HepG2 (cell line): ENCODE results near the gene FLAD1. TPM values are rescaled to one million over a fixed set of nuclear protein-coding genes. Genes with fewer than 3 reads are reported as not detected.
A peak's percentile ranks its signal among the peaks of the same experiment; 100 is the strongest.

Source experiments
- CCAR2 ChIP-seq: fragments of 200-400 bp; formaldehyde crosslinking; optimal IDR thresholded peaks from 2 replicates; pipeline ENCODE3; 2018; ENCODE audit warnings: low read depth, mild to moderate bottlenecking, low read length, moderate library complexity
- CEBPB ChIP-seq: IDR thresholded peaks from 2 replicates; pipeline ENCODE4 v1.6.1; 2011; ENCODE audit warnings: low read depth, low read length, improper control_type of control experiment, borderline replicate concordance
- ELF3 ChIP-seq: IDR thresholded peaks from 2 replicates; pipeline ENCODE4 v1.6.1; 2016; ENCODE audit warnings: missing genetic modification reagents, missing compliant biosample characterization
- ESRRA ChIP-seq: sonication (generic); formaldehyde crosslinking; IDR thresholded peaks from 2 replicates; pipeline ENCODE4 v1.5.1; 2020; ENCODE audit warnings: mild to moderate bottlenecking, low read depth, missing genetic modification reagents
- GABPA ChIP-seq, 2 experiments: IDR thresholded peaks; 2 replicates each; pipeline ENCODE4 v1.6.1; 2011 to 2016; ENCODE audit warnings: low read depth in 2 of 2, low read length in 1 of 2, missing biosample characterization in 1 of 2, missing genetic modification characterization in 1 of 2
- GATA4 ChIP-seq: sonication (generic); IDR thresholded peaks from 2 replicates; pipeline ENCODE4 v1.6.1; 2016; ENCODE audit warnings: antibody characterized with exemption, low read depth, borderline replicate concordance
- KDM2A ChIP-seq: sonication (generic); formaldehyde crosslinking; IDR thresholded peaks from 2 replicates; pipeline ENCODE4 v1.4.0; 2020; ENCODE audit warnings: low read depth, missing genetic modification reagents, borderline replicate concordance
- NAIF1 ChIP-seq: sonication (generic); formaldehyde crosslinking; IDR thresholded peaks from 2 replicates; pipeline ENCODE4 v1.5.0; 2020; ENCODE audit warnings: mild to moderate bottlenecking, missing genetic modification reagents, borderline replicate concordance
- NONO ChIP-seq, 2 experiments: fragments of 450-650 bp in 1 of 2; sonication (generic) in 1 of 2; formaldehyde crosslinking in 1 of 2; IDR thresholded peaks in 1 of 2; conservative IDR thresholded peaks in 1 of 2; 2 replicates each; pipeline versions ENCODE4 v1.6.1 to v1.8.0; 2017 to 2022; ENCODE audit warnings: mild to moderate bottlenecking in 1 of 2, missing genetic modification reagents in 1 of 2, moderate library complexity in 1 of 2
- POLR2A ChIP-seq, 2 experiments: IDR thresholded peaks; 2 replicates each; pipeline ENCODE4 v1.6.1; 2011; ENCODE audit warnings: low read depth in 2 of 2, low read length in 2 of 2, mild to moderate bottlenecking in 1 of 2, moderate library complexity in 1 of 2; ENCODE audit not compliant: insufficient read depth in 1 of 2
- RFXANK ChIP-seq: IDR thresholded peaks from 2 replicates; pipeline ENCODE4 v1.6.1; 2016
- SKI ChIP-seq: fragments of 450-650 bp; IDR thresholded peaks from one replicate; pipeline ENCODE4 v1.6.1; 2018; ENCODE audit warnings: mild to moderate bottlenecking; ENCODE audit not compliant: partially characterized antibody
- ZBTB20 ChIP-seq: sonication (generic); formaldehyde crosslinking; IDR thresholded peaks from 2 replicates; pipeline ENCODE4 v1.8.1; 2023; ENCODE audit warnings: missing genetic modification reagents, low read depth, mild to moderate bottlenecking, borderline replicate concordance
- ZFP82 ChIP-seq: sonication (generic); formaldehyde crosslinking; IDR thresholded peaks from 2 replicates; pipeline ENCODE4 v1.5.1; 2020; ENCODE audit warnings: mild to moderate bottlenecking, missing genetic modification reagents, borderline replicate concordance
- ZFX ChIP-seq: sonication (generic); formaldehyde crosslinking; IDR thresholded peaks from 2 replicates; pipeline ENCODE4 v1.4.0; 2020; ENCODE audit warnings: mild to moderate bottlenecking, low read depth, missing genetic modification reagents, moderate library complexity
- ZKSCAN8 ChIP-seq: IDR thresholded peaks from 2 replicates; pipeline ENCODE4 v1.6.1; 2016; ENCODE audit warnings: borderline replicate concordance, missing genetic modification reagents, missing compliant biosample characterization
- ZNF44 ChIP-seq: sonication (generic); formaldehyde crosslinking; IDR thresholded peaks from 2 replicates; pipeline ENCODE4 v1.5.1; 2020; ENCODE audit warnings: mild to moderate bottlenecking, missing genetic modification reagents
- ZNF644 ChIP-seq: IDR thresholded peaks from 2 replicates; pipeline ENCODE4 v1.6.1; 2016; ENCODE audit warnings: low read depth
- ZNF773 ChIP-seq: sonication (generic); formaldehyde crosslinking; IDR thresholded peaks from 2 replicates; pipeline ENCODE4 v1.4.0; 2020; ENCODE audit warnings: missing genetic modification reagents, borderline replicate concordance
- polyA plus RNA-seq, 8 experiments: library from polyadenylated mRNA; depleted of rRNA in 3 of 8; stranded (reverse) in 7 of 8; unstranded in 1 of 8; fragments of >200 nt; fragmentation: Illumina TruSeq in 4 of 8; extraction: Trizol in 4 of 8; gene quantifications; 2 replicates each; pipeline versions ENCODE4 v1.2.1 to v1.2.3, GENCODE V29; 2011 to 2016; ENCODE audit warnings: low read depth in 4 of 8, missing spikeins in 1 of 8, mixed read lengths in 1 of 8; ENCODE audit not compliant: insufficient read depth in 1 of 8
- total RNA-seq, 5 experiments: library from RNA; depleted of rRNA; stranded (reverse); fragments of >200 nt; fragmentation: Illumina TruSeq; extraction: Trizol; gene quantifications; 2 replicates each; pipeline ENCODE4 v1.2.3, GENCODE V29; 2016; ENCODE audit warnings: low read depth in 1 of 5
- TF ChIP-seq, protein P1 (sequence below): sonication (generic); formaldehyde crosslinking; IDR thresholded peaks from 2 replicates; pipeline ENCODE4 v1.5.0; 2020; ENCODE audit warnings: mild to moderate bottlenecking, missing genetic modification reagents, borderline replicate concordance
- TF ChIP-seq, protein P2 (sequence below): sonication (generic); formaldehyde crosslinking; IDR thresholded peaks from 2 replicates; pipeline ENCODE4 v1.5.1; 2020; ENCODE audit warnings: missing genetic modification reagents, mild to moderate bottlenecking, borderline replicate concordance
- TF ChIP-seq, protein P3 (sequence below): IDR thresholded peaks from 2 replicates; pipeline ENCODE4 v1.6.1; 2016; ENCODE audit warnings: low read depth, control low read depth

FLAD1 gene
- total and polyA plus RNA-seq, 2 of the 13 experiments (the other 11 are each of a cell fraction or from before 2014, with no cell fraction given): 25.9 to 32.8 TPM

DNA sequence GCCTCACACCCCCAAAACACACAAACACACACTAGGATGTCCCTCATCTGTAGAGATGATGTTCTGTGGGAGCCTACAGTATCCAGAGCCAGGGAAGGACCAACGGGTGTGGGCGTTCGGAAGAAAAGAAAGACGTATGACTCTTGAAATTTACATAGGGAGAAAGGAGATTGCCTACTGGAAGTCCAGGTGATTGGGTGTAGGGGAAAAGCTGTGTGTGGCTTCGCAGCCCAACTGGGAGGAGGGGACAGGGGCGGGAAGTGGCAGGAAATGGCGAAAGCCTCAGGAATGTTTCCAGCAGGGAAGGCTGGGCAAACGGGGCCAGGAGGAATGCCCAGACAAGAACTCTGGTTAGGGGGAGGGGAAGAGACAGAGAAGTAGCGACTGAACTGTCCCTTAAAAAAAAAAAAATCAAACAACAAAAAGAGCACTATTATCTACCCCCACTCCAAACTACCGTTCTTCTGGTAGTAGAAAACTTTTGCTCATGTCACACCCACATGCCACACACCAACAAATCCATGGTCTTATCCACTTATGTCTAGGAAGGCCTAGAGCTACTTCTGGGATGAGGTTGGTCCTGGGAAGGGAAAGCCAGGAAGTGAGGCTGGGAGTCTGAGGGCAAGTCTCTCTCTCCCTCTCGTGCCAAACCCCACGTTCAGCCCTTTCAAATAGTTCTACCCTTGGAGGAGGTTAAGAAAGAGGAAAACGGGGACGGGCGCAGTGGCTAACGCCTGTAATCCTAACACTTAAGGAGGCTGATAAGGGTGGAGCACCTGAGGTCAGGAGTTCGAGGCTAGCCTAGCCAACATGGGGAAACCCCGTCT is 10.4 kb upstream of the FLAD1 start (continued):
- no peak for TF ChIP-seq GABPA (IDR thresholded peaks at IDR 0.05; ENCODE audit: low read depth, low read length)
- peak; percentile 84 for TF ChIP-seq GABPA (CRISPR knock-in tag; IDR thresholded peaks at IDR 0.05; ENCODE audit: low read depth)
- TF ChIP-seq ZNF44 (CRISPR knock-in tag): no peak
- TF ChIP-seq ZNF773: 0 out of 2 replicates have a peak, but pooled peaks have one; percentile 39
- TF ChIP-seq, protein P1, sequence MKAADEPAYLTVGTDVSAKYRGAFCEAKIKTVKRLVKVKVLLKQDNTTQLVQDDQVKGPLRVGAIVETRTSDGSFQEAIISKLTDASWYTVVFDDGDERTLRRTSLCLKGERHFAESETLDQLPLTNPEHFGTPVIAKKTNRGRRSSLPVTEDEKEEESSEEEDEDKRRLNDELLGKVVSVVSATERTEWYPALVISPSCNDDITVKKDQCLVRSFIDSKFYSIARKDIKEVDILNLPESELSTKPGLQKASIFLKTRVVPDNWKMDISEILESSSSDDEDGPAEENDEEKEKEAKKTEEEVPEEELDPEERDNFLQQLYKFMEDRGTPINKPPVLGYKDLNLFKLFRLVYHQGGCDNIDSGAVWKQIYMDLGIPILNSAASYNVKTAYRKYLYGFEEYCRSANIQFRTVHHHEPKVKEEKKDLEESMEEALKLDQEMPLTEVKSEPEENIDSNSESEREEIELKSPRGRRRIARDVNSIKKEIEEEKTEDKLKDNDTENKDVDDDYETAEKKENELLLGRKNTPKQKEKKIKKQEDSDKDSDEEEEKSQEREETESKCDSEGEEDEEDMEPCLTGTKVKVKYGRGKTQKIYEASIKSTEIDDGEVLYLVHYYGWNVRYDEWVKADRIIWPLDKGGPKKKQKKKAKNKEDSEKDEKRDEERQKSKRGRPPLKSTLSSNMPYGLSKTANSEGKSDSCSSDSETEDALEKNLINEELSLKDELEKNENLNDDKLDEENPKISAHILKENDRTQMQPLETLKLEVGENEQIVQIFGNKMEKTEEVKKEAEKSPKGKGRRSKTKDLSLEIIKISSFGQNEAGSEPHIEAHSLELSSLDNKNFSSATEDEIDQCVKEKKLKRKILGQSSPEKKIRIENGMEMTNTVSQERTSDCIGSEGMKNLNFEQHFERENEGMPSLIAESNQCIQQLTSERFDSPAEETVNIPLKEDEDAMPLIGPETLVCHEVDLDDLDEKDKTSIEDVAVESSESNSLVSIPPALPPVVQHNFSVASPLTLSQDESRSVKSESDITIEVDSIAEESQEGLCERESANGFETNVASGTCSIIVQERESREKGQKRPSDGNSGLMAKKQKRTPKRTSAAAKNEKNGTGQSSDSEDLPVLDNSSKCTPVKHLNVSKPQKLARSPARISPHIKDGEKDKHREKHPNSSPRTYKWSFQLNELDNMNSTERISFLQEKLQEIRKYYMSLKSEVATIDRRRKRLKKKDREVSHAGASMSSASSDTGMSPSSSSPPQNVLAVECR: peak; percentile 52; the same call in 1 of the 2 replicates
- no peak for TF ChIP-seq NONO (IDR thresholded peaks at IDR 0.05)
- TF ChIP-seq NONO (CRISPR knock-in tag; conservative IDR thresholded peaks at IDR 0.05): peak; percentile 17; the same call in 1 of the 2 replicates
- peak; percentile 73 for TF ChIP-seq ELF3 (CRISPR knock-in tag)
- peak; percentile 63; the same call in 1 of the 2 replicates for TF ChIP-seq NAIF1 (CRISPR knock-in tag)
- TF ChIP-seq ZFX: 0 out of 2 replicates have a peak, but pooled peaks have one; percentile 11
- peak; percentile 63; the same call in 1 of the 2 replicates for TF ChIP-seq RFXANK (CRISPR knock-in tag)
- TF ChIP-seq ESRRA (CRISPR knock-in tag): 0 out of 2 replicates have a peak, but pooled peaks have one; percentile 39
- 0 out of 2 replicates have a peak, but pooled peaks have one; percentile 51 for TF ChIP-seq ZFP82 (CRISPR knock-in tag)
- peak; percentile 60 to 69; a peak in 3 of 4 replicates for TF ChIP-seq POLR2A (IDR thresholded peaks at IDR 0.05; ENCODE audit: insufficient read depth in 1 of 2, low read depth in 2 of 2, low read length in 2 of 2)
- TF ChIP-seq, protein P2, sequence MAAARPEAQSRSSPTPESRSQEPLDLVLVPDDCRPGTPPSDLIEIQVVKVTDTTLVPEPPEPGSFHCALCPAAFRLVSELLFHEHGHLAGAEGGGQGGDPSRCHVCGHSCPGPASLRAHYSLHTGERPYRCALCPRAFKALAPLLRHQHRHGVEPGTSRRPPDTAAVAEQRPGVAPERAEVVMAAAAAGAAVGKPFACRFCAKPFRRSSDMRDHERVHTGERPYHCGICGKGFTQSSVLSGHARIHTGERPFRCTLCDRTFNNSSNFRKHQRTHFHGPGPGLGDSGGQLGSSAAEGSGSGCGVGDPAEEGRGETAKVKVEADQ (CRISPR knock-in tag): 0 out of 2 replicates have a peak, but pooled peaks have one; percentile 30
- peak; percentile 87 for TF ChIP-seq ZKSCAN8
- TF ChIP-seq SKI: peak; percentile 28
- TF ChIP-seq CEBPB: peak; percentile 68
- TF ChIP-seq, protein P3, sequence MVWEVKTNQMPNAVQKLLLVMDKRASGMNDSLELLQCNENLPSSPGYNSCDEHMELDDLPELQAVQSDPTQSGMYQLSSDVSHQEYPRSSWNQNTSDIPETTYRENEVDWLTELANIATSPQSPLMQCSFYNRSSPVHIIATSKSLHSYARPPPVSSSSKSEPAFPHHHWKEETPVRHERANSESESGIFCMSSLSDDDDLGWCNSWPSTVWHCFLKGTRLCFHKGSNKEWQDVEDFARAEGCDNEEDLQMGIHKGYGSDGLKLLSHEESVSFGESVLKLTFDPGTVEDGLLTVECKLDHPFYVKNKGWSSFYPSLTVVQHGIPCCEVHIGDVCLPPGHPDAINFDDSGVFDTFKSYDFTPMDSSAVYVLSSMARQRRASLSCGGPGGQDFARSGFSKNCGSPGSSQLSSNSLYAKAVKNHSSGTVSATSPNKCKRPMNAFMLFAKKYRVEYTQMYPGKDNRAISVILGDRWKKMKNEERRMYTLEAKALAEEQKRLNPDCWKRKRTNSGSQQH (CRISPR knock-in tag): peak; percentile 10; the same call in 1 of the 2 replicates
- TF ChIP-seq KDM2A (CRISPR knock-in tag): peak; percentile 67; the same call in 1 of the 2 replicates
- TF ChIP-seq CCAR2: no peak
- TF ChIP-seq GATA4: no peak
- TF ChIP-seq ZBTB20 (CRISPR knock-in tag): 0 out of 2 replicates have a peak, but pooled peaks have one; percentile 34
- peak; percentile 22; the same call in 1 of the 2 replicates for TF ChIP-seq ZNF644 (CRISPR knock-in tag)
